ENCODE measurements around the gene MSL3.

Gene MSL3

DNA sequence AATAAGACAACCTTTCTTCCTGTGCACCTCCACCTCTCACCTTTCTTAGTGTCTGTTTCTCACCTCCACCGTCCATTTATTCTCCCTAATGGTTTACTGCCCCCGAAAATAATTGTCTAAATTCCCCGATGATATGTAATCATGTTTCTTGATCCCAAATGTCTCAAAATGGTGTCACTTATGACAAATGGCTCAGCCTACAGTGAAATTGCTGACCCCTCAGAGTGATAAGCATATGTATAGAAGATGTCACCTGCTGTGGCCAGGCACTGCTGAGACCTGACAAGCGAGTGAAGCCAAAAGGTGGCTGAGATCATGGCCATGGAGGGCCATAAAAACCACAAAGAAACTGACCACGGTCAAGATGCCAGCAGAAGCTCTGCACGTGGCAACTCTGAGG lies 35.7 kb downstream of the MSL3 start:
- Histone ChIP-seq H3K36me3 (ENCODE audit: control insufficient read depth in 5 of 5, insufficient read depth in 5 of 5, low read length in 5 of 5) (no peaks in the 10 kb centered on the region), H3K27ac (ENCODE audit: low read depth, low read length) (no peak overlapping the region), H3K4me1 (ENCODE audit: control insufficient read depth in 5 of 5, insufficient read depth in 5 of 5, low read length in 5 of 5) (no peaks in the 10 kb centered on the region), H3K4me3 (ENCODE audit: low read depth in 1 of 5, low read length in 5 of 5) (no peak overlapping the region), H3K9me3 (ENCODE audit: control insufficient read depth in 5 of 5, low read length in 5 of 5) (no peaks in the 10 kb centered on the region), H3K9ac (ENCODE audit: low read length in 5 of 5) (no peak overlapping the region), H3K27me3 (ENCODE audit: control insufficient read depth in 5 of 5, insufficient read depth in 4 of 5, low read length in 5 of 5) (peaks cover 0 to 10% (median 4%) of the 10 kb centered on the region in 5 donors)

DNA sequence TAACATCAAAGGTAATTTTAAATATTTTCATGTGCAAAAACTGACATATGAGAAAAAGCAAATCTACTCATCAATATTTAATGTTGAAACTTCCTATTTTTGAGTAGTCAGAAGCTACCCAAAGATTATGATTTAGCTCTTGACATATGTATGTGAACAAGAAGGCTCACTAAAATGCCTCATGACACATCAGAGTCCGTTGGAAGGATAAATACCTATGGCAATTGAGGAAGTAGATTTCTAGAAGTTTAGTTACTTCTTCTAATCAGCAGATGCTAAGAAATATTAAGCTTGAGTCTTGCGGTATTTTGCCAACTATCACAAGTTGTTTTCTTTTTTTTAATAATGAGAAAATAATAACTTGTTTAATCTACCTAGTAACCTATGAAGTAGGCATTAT lies 55.3 kb downstream of the MSL3 start:
- Histone ChIP-seq H3K27me3 (ENCODE audit: control insufficient read depth in 5 of 5, insufficient read depth in 4 of 5, low read length in 5 of 5) (peaks cover 0 to 2% (median 0%) of the 10 kb centered on the region in 5 donors), H3K9me3 (ENCODE audit: control insufficient read depth in 5 of 5, low read length in 5 of 5) (no peaks in the 10 kb centered on the region), H3K9ac (ENCODE audit: low read length in 5 of 5) (no peak overlapping the region), H3K36me3 (ENCODE audit: control insufficient read depth in 5 of 5, insufficient read depth in 5 of 5, low read length in 5 of 5) (no peaks in the 10 kb centered on the region), H3K4me3 (ENCODE audit: low read depth in 1 of 5, low read length in 5 of 5) (no peak overlapping the region), H3K4me1 (ENCODE audit: control insufficient read depth in 5 of 5, insufficient read depth in 5 of 5, low read length in 5 of 5) (no peaks in the 10 kb centered on the region), H3K27ac (ENCODE audit: low read depth, low read length) (no peak overlapping the region)
